GM19452 (cell line): ENCODE results near the gene PUM2.

Experiments
- ATAC-seq: cut with Tn5 transposase; IDR thresholded peaks from one replicate; pipeline ENCODE4 v1.9.1; 2021; ENCODE audit not compliant: unreplicated experiment

PUM2 gene

GRCh38 chr2:20219763-20220380, 130.8 kb downstream of the PUM2 start:
- no peak for ATAC-seq

GRCh38 chr2:20218331-20219320, 132.0 kb downstream of the PUM2 start:
- ATAC-seq, result no peak

GRCh38 chr2:20217041-20217970, 133.3 kb downstream of the PUM2 start:
- ATAC-seq, result no peak

GRCh38 chr2:20216130-20217025, 134.3 kb downstream of the PUM2 start:
- ATAC-seq, result no peak

GRCh38 chr2:20215183-20216040, 135.2 kb downstream of the PUM2 start:
- no peak for ATAC-seq

GRCh38 chr2:20214566-20215182, 136.0 kb downstream of the PUM2 start:
- ATAC-seq, result no peak

- ATAC-seq, result no peak
Observed at GRCh38 chr2:20213651-20214565, 136.7 kb downstream of the PUM2 start.

- no peak for ATAC-seq
Observed at GRCh38 chr2:20212871-20213503, 137.7 kb downstream of the PUM2 start.

GRCh38 chr2:20212459-20212870, 138.2 kb downstream of the PUM2 start:
- ATAC-seq, result no peak

GRCh38 chr2:20211860-20212458, 138.7 kb downstream of the PUM2 start:
- no peak for ATAC-seq

GRCh38 chr2:20211420-20211819, 139.2 kb downstream of the PUM2 start:
- ATAC-seq, result no peak

GRCh38 chr2:20210462-20210861, 140.2 kb downstream of the PUM2 start:
- ATAC-seq, result no peak

- no peak for ATAC-seq
Observed at GRCh38 chr2:20209373-20210109, 141.1 kb downstream of the PUM2 start.

- ATAC-seq, result no peak
Observed at GRCh38 chr2:20208476-20208859, 142.2 kb downstream of the PUM2 start.

- peak; percentile 51 for ATAC-seq
Observed at GRCh38 chr2:20207051-20207450, 143.6 kb downstream of the PUM2 start.

- no peak for ATAC-seq
Observed at GRCh38 chr2:20205915-20206524, 144.6 kb downstream of the PUM2 start.
